ENCODE data around the gene SSTR1.

Gene SSTR1

GRCh38 chr14:38207377-38207735, 348 bp upstream of the SSTR1 start:
- no peaks in the 10 kb centered on the region for H3K36me3 Mint-ChIP-seq (ENCODE audit: low read depth)
- intact Hi-C loops (cut with micrococcal nuclease): no loop called here
- peaks cover 4% of the 10 kb centered on the region for H3K4me1 Mint-ChIP-seq (ENCODE audit: low read depth)
- no peak overlapping the region for H3K4me3 Mint-ChIP-seq
- H3K27ac Mint-ChIP-seq: no peak overlapping the region
- no peaks in the 10 kb centered on the region for H3K9me3 Mint-ChIP-seq
- H3K27me3 Mint-ChIP-seq: peaks cover 52% of the 10 kb centered on the region

- no peak overlapping the region for H3K4me3 Mint-ChIP-seq
- intact Hi-C loops (cut with micrococcal nuclease): no loop called here
- H3K9me3 Mint-ChIP-seq: no peaks in the 10 kb centered on the region
- peaks cover 55% of the 10 kb centered on the region for H3K27me3 Mint-ChIP-seq
- H3K4me1 Mint-ChIP-seq (ENCODE audit: low read depth): peaks cover 4% of the 10 kb centered on the region
- no peak overlapping the region for H3K27ac Mint-ChIP-seq
- H3K36me3 Mint-ChIP-seq (ENCODE audit: low read depth): no peaks in the 10 kb centered on the region
Observed at GRCh38 chr14:38208618-38209562, 1.2 kb downstream of the SSTR1 start.

- intact Hi-C loops (cut with micrococcal nuclease): no loop called here
- H3K36me3 Mint-ChIP-seq (ENCODE audit: low read depth): no peaks in the 10 kb centered on the region
- H3K27me3 Mint-ChIP-seq: peaks cover 59% of the 10 kb centered on the region
- H3K9me3 Mint-ChIP-seq: no peaks in the 10 kb centered on the region
- peaks cover 4% of the 10 kb centered on the region for H3K4me1 Mint-ChIP-seq (ENCODE audit: low read depth)
- no peak overlapping the region for H3K27ac Mint-ChIP-seq
- H3K4me3 Mint-ChIP-seq: no peak overlapping the region
Observed at GRCh38 chr14:38209572-38210557, 2.2 kb downstream of the SSTR1 start.

- H3K27me3 Mint-ChIP-seq: peaks cover 59% of the 10 kb centered on the region
Observed at GRCh38 chr14:38210587-38211216, 3.0 kb downstream of the SSTR1 start.

GRCh38 chr14:38211255-38211735, 3.6 kb downstream of the SSTR1 start:
- no peak overlapping the region for H3K27ac Mint-ChIP-seq
- peaks cover 4% of the 10 kb centered on the region for H3K4me1 Mint-ChIP-seq (ENCODE audit: low read depth)
- H3K36me3 Mint-ChIP-seq (ENCODE audit: low read depth): no peaks in the 10 kb centered on the region
- H3K27me3 Mint-ChIP-seq: peaks cover 57% of the 10 kb centered on the region
- intact Hi-C loops (cut with micrococcal nuclease): no loop called here
- H3K9me3 Mint-ChIP-seq: no peaks in the 10 kb centered on the region
- H3K4me3 Mint-ChIP-seq: no peak overlapping the region

More at GRCh38 chr14:38210587-38211216, 3.0 kb downstream of the SSTR1 start:
- Mint-ChIP-seq H3K9me3 (no peaks in the 10 kb centered on the region), H3K4me3 (no peak overlapping the region), H3K27ac (no peak overlapping the region), H3K36me3 (ENCODE audit: low read depth) (no peaks in the 10 kb centered on the region), H3K4me1 (ENCODE audit: low read depth) (peaks cover 4% of the 10 kb centered on the region)
- intact Hi-C loops (cut with micrococcal nuclease): no loop called here

- Mint-ChIP-seq H3K27ac (no peak overlapping the region), H3K4me3 (no peak overlapping the region), H3K36me3 (ENCODE audit: low read depth) (no peaks in the 10 kb centered on the region), H3K4me1 (ENCODE audit: low read depth) (peaks cover 4% of the 10 kb centered on the region), H3K9me3 (no peaks in the 10 kb centered on the region), H3K27me3 (peaks cover 55% of the 10 kb centered on the region)
- intact Hi-C loops (cut with micrococcal nuclease): no loop called here
Observed at GRCh38 chr14:38212111-38212510, 4.4 kb downstream of the SSTR1 start.

GRCh38 chr14:38213001-38213400, 5.3 kb downstream of the SSTR1 start:
- Mint-ChIP-seq H3K36me3 (ENCODE audit: low read depth) (no peaks in the 10 kb centered on the region), H3K4me3 (no peak overlapping the region), H3K9me3 (no peaks in the 10 kb centered on the region), H3K27ac (no peak overlapping the region), H3K27me3 (peaks cover 46% of the 10 kb centered on the region), H3K4me1 (ENCODE audit: low read depth) (peaks cover 4% of the 10 kb centered on the region)
- intact Hi-C loops (cut with micrococcal nuclease): no loop called here

GRCh38 chr14:38217553-38217952, 9.8 kb downstream of the SSTR1 start:
- H3K4me1 Mint-ChIP-seq (ENCODE audit: low read depth): no peaks in the 10 kb centered on the region
- no peaks in the 10 kb centered on the region for H3K36me3 Mint-ChIP-seq (ENCODE audit: low read depth)
- no peak overlapping the region for H3K4me3 Mint-ChIP-seq
- H3K27ac Mint-ChIP-seq: no peak overlapping the region
- intact Hi-C loops (cut with micrococcal nuclease): no loop called here
- H3K27me3 Mint-ChIP-seq: peaks cover 10% of the 10 kb centered on the region
- no peaks in the 10 kb centered on the region for H3K9me3 Mint-ChIP-seq

GRCh38 chr14:38221077-38221476, 13.4 kb downstream of the SSTR1 start:
- Mint-ChIP-seq H3K27me3 (no peaks in the 10 kb centered on the region), H3K9me3 (no peaks in the 10 kb centered on the region), H3K27ac (no peak overlapping the region), H3K4me1 (ENCODE audit: low read depth) (no peaks in the 10 kb centered on the region), H3K36me3 (ENCODE audit: low read depth) (no peaks in the 10 kb centered on the region), H3K4me3 (no peak overlapping the region)
- intact Hi-C loops (cut with micrococcal nuclease): no loop called here

- H3K9me3 Mint-ChIP-seq: no peaks in the 10 kb centered on the region
- no peaks in the 10 kb centered on the region for H3K36me3 Mint-ChIP-seq (ENCODE audit: low read depth)
- H3K27me3 Mint-ChIP-seq: no peaks in the 10 kb centered on the region
- no peak overlapping the region for H3K4me3 Mint-ChIP-seq
- intact Hi-C loops (cut with micrococcal nuclease): no loop called here
- no peaks in the 10 kb centered on the region for H3K4me1 Mint-ChIP-seq (ENCODE audit: low read depth)
- H3K27ac Mint-ChIP-seq: no peak overlapping the region
Observed at GRCh38 chr14:38224338-38224737, 16.6 kb downstream of the SSTR1 start.

- peaks cover 4% of the 10 kb centered on the region for H3K9me3 Mint-ChIP-seq
- H3K27ac Mint-ChIP-seq: no peak overlapping the region
- no peaks in the 10 kb centered on the region for H3K4me1 Mint-ChIP-seq (ENCODE audit: low read depth)
- no peaks in the 10 kb centered on the region for H3K27me3 Mint-ChIP-seq
- intact Hi-C loops (cut with micrococcal nuclease): no loop called here
- H3K4me3 Mint-ChIP-seq: no peak overlapping the region
- H3K36me3 Mint-ChIP-seq (ENCODE audit: low read depth): no peaks in the 10 kb centered on the region
Observed at GRCh38 chr14:38225946-38226345, 18.2 kb downstream of the SSTR1 start.

GRCh38 chr14:38226366-38226765, 18.7 kb downstream of the SSTR1 start:
- Mint-ChIP-seq H3K27ac (no peak overlapping the region), H3K9me3 (peaks cover 8% of the 10 kb centered on the region), H3K27me3 (no peaks in the 10 kb centered on the region), H3K4me1 (ENCODE audit: low read depth) (no peaks in the 10 kb centered on the region), H3K4me3 (no peak overlapping the region), H3K36me3 (ENCODE audit: low read depth) (no peaks in the 10 kb centered on the region)
- intact Hi-C loops (cut with micrococcal nuclease): no loop called here

GRCh38 chr14:38233218-38233617, 25.5 kb downstream of the SSTR1 start:
- Mint-ChIP-seq H3K4me1 (ENCODE audit: low read depth) (no peaks in the 10 kb centered on the region), H3K27ac (no peak overlapping the region), H3K36me3 (ENCODE audit: low read depth) (no peaks in the 10 kb centered on the region), H3K9me3 (peaks cover 13% of the 10 kb centered on the region), H3K27me3 (no peaks in the 10 kb centered on the region), H3K4me3 (no peak overlapping the region)
- intact Hi-C loops (cut with micrococcal nuclease): no loop called here

All from dendritic cell treated with granulocyte-macrophage colony-stimulating factor and Interleukin-4, amounts not matched to agents 40 ng/mL and 50 ng/mL, for 4 days (primary cell).